Colonic mucosa (tissue), 4 donors: ENCODE data around the gene AKR7A2. TPM values are rescaled to one million over a fixed set of nuclear protein-coding genes. Genes with fewer than 3 reads are reported as not detected.
"Not testable (repeated sequence)": the region's sequence is repeated elsewhere in the genome, so short reads cannot be mapped to it uniquely, and the experiment has no call there.

ENCODE experiments used
- DNase-seq: peaks from one replicate; pipeline ENCODE4 v3.0.0-alpha.2; 2020
- H3K27ac ChIP-seq: fragments of 200-600 bp; one replicate; pipeline ENCODE4 v1.8.0; 2021
- H3K27me3 ChIP-seq: fragments of 200-600 bp; one replicate; pipeline ENCODE4 v1.8.0; 2021
- H3K36me3 ChIP-seq: fragments of 200-600 bp; one replicate; pipeline ENCODE4 v1.8.0; 2021
- H3K4me1 ChIP-seq: fragments of 200-600 bp; one replicate; pipeline ENCODE4 v1.8.0; 2021; ENCODE audit warnings: mild to moderate bottlenecking
- H3K4me3 ChIP-seq: fragments of 200-600 bp; one replicate; pipeline ENCODE4 v1.8.0; 2021
- H3K9ac ChIP-seq, 2 donors: one replicate each; pipeline ENCODE4 v1.7.0; 2013; ENCODE audit warnings: control low read depth in 2 of 2, low read depth in 2 of 2, low read length in 2 of 2
- H3K9me3 ChIP-seq: fragments of 200-600 bp; one replicate; pipeline ENCODE4 v1.8.0; 2021
- CTCF ChIP-seq: fragments of 200-600 bp; IDR thresholded peaks from one replicate; pipeline ENCODE4 v1.8.0; 2022; ENCODE audit warnings: antibody characterized with exemption, mild to moderate bottlenecking
- intact Hi-C: fragments of 100-400 bp; cut with DNase I; formaldehyde crosslinking; loops from one replicate; pipeline ENCODE4 v1.14.1; 2022
- total RNA-seq, 2 donors: library from RNA; stranded (reverse); fragmentation: NEBNext Ultra II Directional in 1 of 2; extraction: Animal tissue kit (Norgen Biotek cat#: 25700) in 1 of 2; gene quantifications; one replicate each; pipeline ENCODE4 v1.2.1, GENCODE V29; 2021
- donor health status: healthy.
- donor health status: DM: no; HTN: no; CAD: no.
- donor health status: DM: no; HTN: no; CAD: no.

The AKR7A2 gene
- total RNA-seq, 2 donors from 2014 or later: 112 to 129 TPM

DNA sequence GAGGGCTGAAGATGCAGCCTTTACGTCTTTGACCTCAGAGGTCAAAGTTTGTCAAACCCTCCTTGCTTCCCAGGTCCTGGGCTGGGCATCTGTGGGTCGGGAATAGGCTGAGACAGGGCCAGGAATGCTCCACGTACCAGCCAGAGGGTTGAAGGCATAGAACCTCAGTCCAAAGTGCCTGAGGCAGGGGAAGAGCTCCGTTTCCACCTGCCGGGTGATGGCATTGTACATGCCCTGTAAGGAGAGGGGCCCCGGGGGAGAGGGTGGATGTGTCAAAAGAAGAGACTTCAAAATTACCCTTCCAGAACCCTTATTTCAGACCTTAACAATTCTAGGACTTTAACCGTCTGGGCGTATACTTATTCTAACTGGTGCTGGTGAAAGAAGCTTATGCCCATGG lies 27.1 kb downstream of the AKR7A2 start:
- Histone ChIP-seq H3K27me3 (no peaks in the 10 kb centered on the region), H3K9ac (no peak overlapping the region), H3K4me1 (no peaks in the 10 kb centered on the region), H3K36me3 (no peaks in the 10 kb centered on the region), H3K9me3 (no peaks in the 10 kb centered on the region), H3K27ac (no peak overlapping the region), H3K4me3 (no peak overlapping the region)
- DNase-seq: no peak
- intact Hi-C loops: no loop called here
- no peak for TF ChIP-seq CTCF

- no peak overlapping the region for H3K9ac ChIP-seq
- no peaks in the 10 kb centered on the region for H3K4me1 ChIP-seq
- H3K27me3 ChIP-seq: no peaks in the 10 kb centered on the region
- no peak for DNase-seq
- no peaks in the 10 kb centered on the region for H3K9me3 ChIP-seq
- H3K36me3 ChIP-seq: no peaks in the 10 kb centered on the region
- H3K27ac ChIP-seq: no peak overlapping the region
- intact Hi-C loops: no loop called here
- no peak overlapping the region for H3K4me3 ChIP-seq
- no peak for TF ChIP-seq CTCF
Observed at GRCh38 chr1:19283891-19284290, 28.1 kb downstream of the AKR7A2 start.

- Histone ChIP-seq H3K4me3 (peak overlapping the region; percentile 9), H3K27me3 (no peaks in the 10 kb centered on the region), H3K27ac (no peak overlapping the region), H3K9ac (no peak overlapping the region), H3K9me3 (no peaks in the 10 kb centered on the region), H3K36me3 (no peaks in the 10 kb centered on the region), H3K4me1 (no peaks in the 10 kb centered on the region)
- TF ChIP-seq CTCF: no peak
- intact Hi-C loops: no loop called here
- DNase-seq: no peak
Observed at GRCh38 chr1:19274636-19275035, 37.3 kb downstream of the AKR7A2 start.

DNA sequence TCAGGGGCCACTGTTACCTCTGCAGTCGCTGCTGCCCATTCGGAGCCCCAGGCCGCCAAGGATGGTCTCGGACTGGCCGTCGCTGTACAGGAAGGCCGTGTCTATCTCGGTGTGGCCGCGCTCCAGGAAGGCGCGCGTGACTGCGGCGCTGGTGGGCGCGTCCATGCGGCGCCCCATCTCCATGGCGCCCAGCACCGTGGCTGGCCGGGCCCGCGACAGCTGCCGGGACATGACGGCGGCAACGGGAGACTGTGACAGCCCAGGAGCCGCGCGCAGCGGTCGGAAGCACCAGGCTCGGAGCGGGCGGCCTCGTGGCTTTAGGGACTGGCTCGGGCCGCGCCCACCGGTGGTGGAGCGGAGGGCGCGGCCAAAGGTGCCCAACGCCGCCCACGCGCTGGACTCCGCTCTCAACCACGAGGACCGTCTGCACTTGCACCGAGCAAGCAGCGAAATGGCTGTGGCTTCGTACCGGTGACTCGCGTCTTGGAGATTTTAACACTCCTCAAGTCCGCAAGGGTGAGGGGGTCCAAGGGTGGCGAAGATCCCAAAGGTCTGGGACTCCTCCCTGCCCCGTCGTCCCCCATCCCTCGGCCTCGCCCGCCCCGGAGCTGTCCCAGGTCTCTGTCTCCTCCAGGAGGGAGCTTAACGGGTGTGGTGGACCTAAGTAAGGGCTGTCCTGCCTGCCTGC lies 38.0 kb downstream of the AKR7A2 start:
- H3K27ac ChIP-seq, H3K9ac ChIP-seq, H3K27me3 ChIP-seq, intact Hi-C loops, H3K36me3 ChIP-seq, H3K4me1 ChIP-seq, H3K9me3 ChIP-seq: not testable (repeated sequence)
- peak; percentile 58 for DNase-seq
- H3K4me3 ChIP-seq: peak overlapping the region; percentile 9

- no peak for TF ChIP-seq CTCF
- peak; percentile 72 for DNase-seq
- intact Hi-C loops: no loop called here
- H3K9ac ChIP-seq: peak overlapping the region in 1 of 2 donors; percentile 40
- no peaks in the 10 kb centered on the region for H3K4me1 ChIP-seq
- no peaks in the 10 kb centered on the region for H3K36me3 ChIP-seq
- H3K27ac ChIP-seq: no peak overlapping the region
- peak overlapping the region; percentile 9 for H3K4me3 ChIP-seq
- H3K27me3 ChIP-seq: no peaks in the 10 kb centered on the region
- no peaks in the 10 kb centered on the region for H3K9me3 ChIP-seq
Observed at GRCh38 chr1:19273106-19273843, 38.7 kb downstream of the AKR7A2 start.

DNA sequence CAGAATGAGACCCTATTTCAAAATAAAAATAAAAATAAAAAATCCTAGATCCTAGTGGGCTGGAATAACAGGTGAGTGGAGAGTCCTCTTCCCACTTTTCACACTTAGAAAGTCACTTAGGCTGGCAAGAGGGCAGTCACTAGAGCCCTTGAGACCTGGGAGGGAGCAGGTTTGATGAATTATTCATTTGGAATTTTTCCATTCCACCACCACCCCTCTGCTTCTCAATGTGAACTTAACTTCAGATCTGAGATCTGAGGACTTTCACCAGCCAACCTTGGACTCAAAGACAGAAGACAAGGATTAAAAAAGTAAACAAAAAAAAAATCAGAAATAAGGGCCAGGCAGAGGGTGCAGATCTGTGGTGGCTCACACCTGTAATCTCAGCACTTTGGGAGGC lies 39.9 kb downstream of the AKR7A2 start:
- intact Hi-C loops: no loop called here
- Histone ChIP-seq H3K9me3 (no peaks in the 10 kb centered on the region), H3K36me3 (no peaks in the 10 kb centered on the region), H3K4me1 (no peaks in the 10 kb centered on the region), H3K9ac (no peak overlapping the region), H3K27me3 (no peaks in the 10 kb centered on the region), H3K4me3 (no peak overlapping the region), H3K27ac (no peak overlapping the region)
- no peak for TF ChIP-seq CTCF
- DNase-seq: no peak

GRCh38 chr1:19270343-19270730 lies 41.6 kb downstream of the AKR7A2 start:
- peak overlapping the region; percentile 44 for H3K27ac ChIP-seq
- H3K36me3 ChIP-seq, H3K9me3 ChIP-seq, H3K27me3 ChIP-seq, H3K4me3 ChIP-seq, intact Hi-C loops, H3K4me1 ChIP-seq: not testable (repeated sequence)
- H3K9ac ChIP-seq: peak overlapping the region in 1 of 2 donors; percentile 4
- peak; percentile 83 for DNase-seq

DNA sequence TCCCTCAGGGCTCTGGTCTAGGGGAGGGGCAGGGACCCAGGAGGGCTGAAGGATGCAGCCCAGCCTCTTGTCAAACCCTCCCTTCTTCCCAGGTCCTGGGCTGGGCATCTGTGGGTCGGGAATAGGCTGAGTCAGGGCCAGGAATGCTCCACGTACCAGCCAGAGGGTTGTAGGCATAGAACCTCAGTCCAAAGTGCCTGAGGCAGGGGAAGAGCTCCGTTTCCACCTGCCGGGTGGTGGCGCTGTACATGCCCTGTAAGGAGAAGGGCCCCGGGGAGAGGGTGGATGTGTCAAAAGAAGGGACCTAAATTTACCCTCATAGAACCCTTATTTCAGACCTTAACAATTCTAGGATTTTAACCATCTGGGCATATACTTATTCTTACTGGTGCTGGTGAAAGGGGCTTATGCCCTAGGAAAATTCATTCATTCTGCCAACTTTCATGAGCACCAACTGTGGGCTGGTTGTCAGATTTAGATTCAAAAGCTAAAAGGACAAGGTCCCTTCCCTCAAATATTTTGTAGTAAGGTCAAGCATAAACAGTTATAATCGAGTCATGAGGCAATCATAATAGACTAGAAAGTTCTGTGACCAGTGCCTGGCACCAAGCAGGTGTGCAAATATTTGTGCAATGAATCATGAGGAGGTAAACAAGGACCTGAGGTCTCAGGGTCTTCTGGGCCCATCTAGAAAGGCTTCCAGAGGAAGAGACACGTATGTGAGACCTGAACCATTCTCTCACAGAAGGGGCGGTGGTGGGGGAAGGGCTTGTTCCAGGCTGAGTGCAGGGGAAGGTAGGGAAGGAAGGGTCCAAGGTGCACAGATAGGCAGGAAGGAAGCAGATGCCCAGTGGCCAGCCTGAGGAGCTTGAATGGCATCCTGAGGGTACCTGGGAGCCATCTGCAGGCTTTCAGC lies 42.3 kb downstream of the AKR7A2 start:
- not testable (repeated sequence) for H3K9me3 ChIP-seq, H3K9ac ChIP-seq

More for the DNA sequence above, 42.3 kb downstream of the AKR7A2 start:
- DNase-seq, intact Hi-C loops, H3K4me3 ChIP-seq, H3K27ac ChIP-seq, H3K36me3 ChIP-seq, H3K4me1 ChIP-seq, H3K27me3 ChIP-seq: not testable (repeated sequence)
